Upper lobe of left lung (tissue), 6 donors: ENCODE data around the gene C1orf141. TPM values are rescaled to one million over a fixed set of nuclear protein-coding genes. Genes with fewer than 3 reads are reported as not detected.

Experiments
- ATAC-seq, 2 donors: fragments of 200-7000 bp; cut with Tn5 transposase; one replicate each; pipeline ENCODE4 v1.9.1; 2022; ENCODE audit warnings: mild to moderate bottlenecking in 2 of 2, moderate library complexity in 2 of 2; ENCODE audit not compliant: low FRiP score in 2 of 2
- DNase-seq, 2 donors: peaks; one replicate each; pipeline ENCODE4 v3.0.0-alpha.2; 2019 to 2020
- H3K27ac ChIP-seq, 4 donors: fragments of 200-600 bp; sonication (generic); one replicate each; pipeline ENCODE4 v1.5.1; 2016 to 2019
- H3K27me3 ChIP-seq, 4 donors: fragments of 200-600 bp; sonication (generic); one replicate each; pipeline ENCODE4 v1.5.1; 2017 to 2019
- H3K36me3 ChIP-seq, 4 donors: fragments of 200-600 bp; sonication (generic); one replicate each; pipeline ENCODE4 v1.5.1; 2016 to 2019
- H3K4me1 ChIP-seq, 4 donors: fragments of 200-600 bp; sonication (generic); one replicate each; pipeline ENCODE4 v1.5.1; 2018 to 2019
- H3K4me3 ChIP-seq, 4 donors: fragments of 200-600 bp; sonication (generic); one replicate each; pipeline ENCODE4 v1.5.1; 2017 to 2019; ENCODE audit warnings: mild to moderate bottlenecking in 2 of 4, moderate library complexity in 1 of 4
- H3K9me3 ChIP-seq, 4 donors: fragments of 200-600 bp; sonication (generic); one replicate each; pipeline ENCODE4 v1.5.1; 2018 to 2019
- EP300 ChIP-seq, 4 donors: sonication (generic); formaldehyde crosslinking; IDR thresholded peaks; one replicate each; pipeline ENCODE4 v1.5.1; 2017; ENCODE audit warnings: antibody characterized with exemption in 4 of 4, control low read depth in 2 of 4
- POLR2A ChIP-seq, 4 donors: fragments of 450-650 bp; IDR thresholded peaks; one replicate each; pipeline ENCODE4 v1.5.1; 2016 to 2017; ENCODE audit warnings: antibody characterized with exemption in 4 of 4, mild to moderate bottlenecking in 2 of 4
- POLR2AphosphoS5 ChIP-seq, 2 donors: sonication (generic); formaldehyde crosslinking; IDR thresholded peaks; one replicate each; pipeline ENCODE4 v1.5.1; 2017; ENCODE audit warnings: antibody characterized with exemption in 2 of 2
- WGBS, 2 donors: methylation state at CpG; one replicate each; pipeline ENCODE4 v1.1.5; 2017 to 2018; 5-methylcytosine and 5-hydroxymethylcytosine counted together
- total RNA-seq, 6 donors: library from RNA; depleted of rRNA in 4 of 6; stranded (reverse); fragments of >200 nt in 4 of 6; gene quantifications; one replicate each; pipeline versions ENCODE4 v1.1.0 to v1.2.1, GENCODE V29; 2016 to 2021
- TF ChIP-seq, protein P1 (sequence below), 6 experiments: fragments of 450-650 bp in 4 of 6; fragments of 200-600 bp in 2 of 6; sonication (generic) in 2 of 6; IDR thresholded peaks; one replicate each; pipeline ENCODE4 v1.5.1; 2016 to 2019; ENCODE audit warnings: antibody characterized with exemption in 6 of 6
- donor health status: DM: no; HTN: no; CAD: no; lungs with moderate emphysema.
- donor health status: DM: no; HTN: yes; CAD: no; lungs with severe emphysema.

C1orf141 gene
- total RNA-seq, 6 donors from 2014 or later, result 0.61 to 9.2 (median 1.0) TPM; not detected in 1

DNA sequence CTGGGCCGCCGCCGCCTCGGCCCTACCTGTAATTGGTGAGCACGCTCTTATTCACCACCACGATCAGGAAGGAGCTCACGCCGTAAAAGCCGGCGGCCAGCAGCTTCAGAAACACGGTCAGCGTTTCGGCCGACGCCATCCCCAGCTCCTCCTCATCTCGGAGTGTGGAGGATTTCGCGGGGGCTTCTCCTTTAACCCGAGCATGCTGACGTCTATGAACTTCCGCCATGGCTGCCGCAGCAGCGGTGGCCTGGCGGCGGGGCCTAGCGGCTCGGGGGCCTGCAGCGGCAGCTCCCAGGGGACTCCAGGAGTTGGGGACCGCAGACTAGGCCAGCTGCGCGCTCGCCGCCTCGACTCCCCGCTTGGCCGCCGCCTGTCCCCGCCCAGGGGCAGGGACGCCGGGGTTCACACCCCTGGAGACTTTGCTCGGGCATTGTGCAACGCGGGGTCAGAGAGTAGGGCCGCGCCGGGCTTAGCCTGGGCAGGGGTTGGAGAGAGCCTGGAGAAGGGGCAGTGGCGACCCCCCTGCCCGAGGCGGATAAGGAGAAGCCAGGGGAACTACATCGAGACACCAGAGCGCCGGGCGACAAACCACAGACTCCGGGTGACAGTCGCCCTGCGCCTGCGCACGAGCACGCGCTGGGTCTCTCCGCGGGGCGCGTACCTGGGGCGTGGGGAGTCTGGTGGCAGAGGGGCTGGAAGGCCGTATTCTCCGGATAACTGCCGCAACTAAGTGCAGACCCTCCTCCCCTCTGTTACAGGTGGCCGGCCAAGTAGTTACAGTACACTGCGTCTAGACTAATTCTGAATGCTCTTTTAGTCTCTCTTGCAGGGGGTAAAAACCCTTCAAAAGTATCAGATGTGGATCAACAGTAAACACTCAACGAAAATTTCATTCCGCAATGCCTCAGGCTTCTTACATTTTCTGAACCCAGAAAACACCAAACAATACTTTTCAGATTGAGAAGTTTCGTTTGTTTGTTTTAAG lies 80.7 kb downstream of the C1orf141 start, which contains the start of gene SLC35D1:
TSS of gene SLC35D1 (minus strand) at position 364 of the 988 bp plus-strand sequence. CDS start at position 229, 135 bp downstream.
- WGBS, 2 donors, result 2 to 4% methylated on average over 20 to 43 of the region's 73 CpGs
- Histone ChIP-seq H3K36me3 (peaks cover 0 to 16% (median 1%) of the 10 kb centered on the region in 4 donors), H3K4me1 (peaks cover 6 to 11% (median 8%) of the 10 kb centered on the region in 4 donors), H3K27ac (peak within 1 kb of the TSS; percentile 92 to 98 (median 94)), H3K27me3 (no peaks in the 10 kb centered on the region), H3K4me3 (peak within 1 kb of the TSS; percentile 62 to 92 (median 74)), H3K9me3 (no peaks in the 10 kb centered on the region)
- DNase-seq (peak; percentile 75 to 94), ATAC-seq (peak; percentile 91)
- TF ChIP-seq POLR2AphosphoS5 (IDR thresholded peaks at IDR 0.05) (peak; percentile 20 to 35), POLR2A (IDR thresholded peaks at IDR 0.05) (peak in 3 of 4 donors; percentile 22 to 73 (median 52)), EP300 (IDR thresholded peaks at IDR 0.05) (no peak)
- TF ChIP-seq, protein P1, sequence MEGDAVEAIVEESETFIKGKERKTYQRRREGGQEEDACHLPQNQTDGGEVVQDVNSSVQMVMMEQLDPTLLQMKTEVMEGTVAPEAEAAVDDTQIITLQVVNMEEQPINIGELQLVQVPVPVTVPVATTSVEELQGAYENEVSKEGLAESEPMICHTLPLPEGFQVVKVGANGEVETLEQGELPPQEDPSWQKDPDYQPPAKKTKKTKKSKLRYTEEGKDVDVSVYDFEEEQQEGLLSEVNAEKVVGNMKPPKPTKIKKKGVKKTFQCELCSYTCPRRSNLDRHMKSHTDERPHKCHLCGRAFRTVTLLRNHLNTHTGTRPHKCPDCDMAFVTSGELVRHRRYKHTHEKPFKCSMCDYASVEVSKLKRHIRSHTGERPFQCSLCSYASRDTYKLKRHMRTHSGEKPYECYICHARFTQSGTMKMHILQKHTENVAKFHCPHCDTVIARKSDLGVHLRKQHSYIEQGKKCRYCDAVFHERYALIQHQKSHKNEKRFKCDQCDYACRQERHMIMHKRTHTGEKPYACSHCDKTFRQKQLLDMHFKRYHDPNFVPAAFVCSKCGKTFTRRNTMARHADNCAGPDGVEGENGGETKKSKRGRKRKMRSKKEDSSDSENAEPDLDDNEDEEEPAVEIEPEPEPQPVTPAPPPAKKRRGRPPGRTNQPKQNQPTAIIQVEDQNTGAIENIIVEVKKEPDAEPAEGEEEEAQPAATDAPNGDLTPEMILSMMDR (IDR thresholded peaks at IDR 0.05), result no peak

DNA sequence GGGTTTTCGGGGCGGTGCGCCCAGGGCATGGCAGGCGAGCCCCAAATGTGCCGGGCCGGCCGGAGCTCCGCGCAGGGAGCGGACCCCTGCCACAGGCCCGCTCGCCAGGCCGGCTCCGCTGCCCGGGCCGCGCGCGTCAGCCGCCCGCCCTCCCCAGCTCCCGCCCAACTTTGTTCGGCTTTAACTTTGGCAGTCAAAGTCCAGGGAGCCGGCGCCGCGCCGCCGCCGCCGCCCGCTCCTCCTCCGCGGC lies 81.3 kb downstream of the C1orf141 start:
- TF ChIP-seq POLR2AphosphoS5 (IDR thresholded peaks at IDR 0.05) (no peak), POLR2A (IDR thresholded peaks at IDR 0.05) (no peak), EP300 (IDR thresholded peaks at IDR 0.05) (no peak)
- TF ChIP-seq, protein P1 (IDR thresholded peaks at IDR 0.05), result no peak
- H3K4me3 ChIP-seq, result peak overlapping the region; percentile 62 to 92 (median 74)
- peaks cover 0 to 22% (median 2%) of the 10 kb centered on the region in 4 donors for H3K36me3 ChIP-seq
- H3K27me3 ChIP-seq, result no peaks in the 10 kb centered on the region
- peaks cover 6 to 11% (median 8%) of the 10 kb centered on the region in 4 donors for H3K4me1 ChIP-seq
- no peaks in the 10 kb centered on the region for H3K9me3 ChIP-seq
- 0% methylated on average over 11 to 19 of the region's 34 CpGs for WGBS, 2 donors
- ATAC-seq (peak; percentile 74 to 92), DNase-seq (peak; percentile 36 to 94)
- H3K27ac ChIP-seq, result peak overlapping the region; percentile 92 to 98 (median 94)

DNA sequence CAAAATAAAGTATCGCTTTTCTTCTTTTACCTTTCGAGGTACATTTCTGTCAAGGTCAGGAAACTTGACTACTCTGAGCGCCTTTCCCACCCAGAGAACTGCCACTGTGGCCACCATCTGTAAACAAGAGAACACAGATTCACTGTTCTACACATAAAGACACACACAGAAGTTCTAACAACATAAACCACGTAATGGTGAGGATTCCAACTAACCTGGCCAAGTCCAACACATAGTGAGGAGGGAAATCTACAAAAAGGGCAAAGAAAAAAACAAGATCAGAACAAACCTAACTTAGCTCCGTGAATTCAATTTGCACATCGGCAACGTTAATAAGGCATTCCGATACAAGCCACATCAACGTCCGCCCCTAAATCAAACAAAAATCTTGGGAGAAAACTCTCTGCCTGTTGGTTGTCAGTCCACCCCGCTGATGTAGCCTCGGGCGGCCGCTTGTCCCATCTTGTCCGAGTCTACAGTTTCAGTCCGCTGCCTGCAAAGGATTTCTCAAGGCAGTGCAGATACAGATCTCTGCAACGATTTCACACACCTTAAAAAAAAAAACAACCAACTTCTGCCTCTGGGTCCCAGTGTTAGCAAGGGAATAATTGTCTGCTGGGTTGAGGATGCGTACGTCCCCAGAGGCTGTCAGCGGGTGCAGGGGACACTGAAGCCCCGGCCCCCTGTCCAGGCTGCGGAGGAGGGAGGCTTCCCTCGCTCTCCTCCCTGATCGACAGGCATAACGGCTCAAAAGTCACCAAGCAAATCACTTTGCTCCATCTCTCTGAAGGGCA lies 81.8 kb downstream of the C1orf141 start:
- TF ChIP-seq POLR2A (IDR thresholded peaks at IDR 0.05) (no peak), EP300 (IDR thresholded peaks at IDR 0.05) (no peak), POLR2AphosphoS5 (IDR thresholded peaks at IDR 0.05) (no peak)
- TF ChIP-seq, protein P1 (IDR thresholded peaks at IDR 0.05), result no peak
- Histone ChIP-seq H3K27ac (peak overlapping the region; percentile 92 to 98 (median 94)), H3K27me3 (no peaks in the 10 kb centered on the region), H3K4me3 (peak overlapping the region; percentile 62 to 92 (median 74)), H3K9me3 (no peaks in the 10 kb centered on the region), H3K4me1 (peaks cover 6 to 11% (median 8%) of the 10 kb centered on the region in 4 donors), H3K36me3 (peaks cover 0 to 27% (median 2%) of the 10 kb centered on the region in 4 donors)
- DNase-seq (peak in 1 of 2 donors; percentile 45), ATAC-seq (peak in 1 of 2 donors; percentile 45)
- 6 to 7% methylated on average over 22 to 24 of the region's 25 CpGs for WGBS, 2 donors

DNA sequence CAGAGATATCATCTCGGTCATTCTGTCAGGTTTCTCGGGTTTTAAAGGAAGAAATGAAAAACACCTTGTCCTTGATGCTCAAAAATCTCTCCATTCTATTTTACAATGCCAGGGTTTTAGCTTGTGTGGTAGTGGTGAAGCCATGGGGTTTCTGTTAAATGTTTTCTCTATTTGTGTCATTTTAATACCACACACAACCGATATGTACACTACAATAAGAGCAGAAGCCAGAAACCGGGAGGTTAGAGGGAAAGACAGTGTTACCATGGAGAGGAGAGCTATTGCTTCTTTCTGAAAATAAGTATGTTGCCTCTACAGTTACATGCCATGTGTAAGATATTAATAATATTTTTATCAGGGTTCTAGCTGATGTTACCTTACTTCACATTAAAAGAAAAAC lies 83.6 kb downstream of the C1orf141 start:
- 77% methylated on average over 4 of the region's 4 CpGs for WGBS, 2 donors
- no peaks in the 10 kb centered on the region for H3K27me3 ChIP-seq
- H3K4me1 ChIP-seq, result peaks cover 6 to 11% (median 8%) of the 10 kb centered on the region in 4 donors
- H3K4me3 ChIP-seq, result no peak overlapping the region
- peaks cover 3 to 43% (median 9%) of the 10 kb centered on the region in 4 donors for H3K36me3 ChIP-seq
- no peak overlapping the region for H3K27ac ChIP-seq
- ATAC-seq (no peak), DNase-seq (no peak)
- H3K9me3 ChIP-seq, result no peaks in the 10 kb centered on the region
- no peak for TF ChIP-seq POLR2AphosphoS5 (IDR thresholded peaks at IDR 0.05)
- TF ChIP-seq POLR2A (IDR thresholded peaks at IDR 0.05), result no peak
- TF ChIP-seq, protein P1 (IDR thresholded peaks at IDR 0.05), result no peak
- no peak for TF ChIP-seq EP300 (IDR thresholded peaks at IDR 0.05)
